NCI-H128 (cell line): ENCODE data around the gene SLC30A7.

Source experiments
- DNase-seq: peaks from one replicate; lab custom pipeline; 2025; ENCODE audit not compliant: unreplicated experiment; lab: John Stamatoyannopoulos, UW

Gene SLC30A7

GRCh38 chr1:101025283-101025656 is 129.4 kb downstream of the SLC30A7 start:
- no peak for DNase-seq

- peak; percentile 64 for DNase-seq
Measured at GRCh38 chr1:101025657-101026429, 130.0 kb downstream of the SLC30A7 start, which contains the start of gene DPH5. Gene DPH5, minus strand, starts transcription at chr1:101025784. Its CDS starts 341 bp downstream, at chr1:101025443.

- DNase-seq = no peak
Measured at GRCh38 chr1:101026430-101026788, 130.5 kb downstream of the SLC30A7 start.

- DNase-seq = no peak
Measured at GRCh38 chr1:101027194-101027772, 131.4 kb downstream of the SLC30A7 start.

GRCh38 chr1:101028466-101028865 is 132.6 kb downstream of the SLC30A7 start:
- DNase-seq = no peak

- no peak for DNase-seq
Measured at GRCh38 chr1:101029184-101029583, 133.3 kb downstream of the SLC30A7 start.

- DNase-seq = no peak
Measured at GRCh38 chr1:101030881-101031280, 135.0 kb downstream of the SLC30A7 start.
